KMS-11 (cell line): Measurements from ENCODE around the gene HSD17B2.
"Not testable (repeated sequence)": the region's sequence is repeated elsewhere in the genome, so short reads cannot be mapped to it uniquely, and the experiment has no call there.

Source experiments
- H2AFZ ChIP-seq: fragments of 200-600 bp; sonication (generic); 2 replicates; pipeline ENCODE4 v1.6.1; 2016; ENCODE audit warnings: antibody characterized with exemption, mixed run types, low read depth
- H3K27ac ChIP-seq: fragments of 200-600 bp; sonication (generic); 2 replicates; pipeline ENCODE4 v1.6.1; 2016; ENCODE audit warnings: mild to moderate bottlenecking, mixed run types
- H3K27me3 ChIP-seq: fragments of 200-600 bp; sonication (generic); 2 replicates; pipeline ENCODE4 v1.6.1; 2017; ENCODE audit warnings: mild to moderate bottlenecking, low read depth, mixed run types, moderate library complexity; ENCODE audit not compliant: insufficient read depth
- H3K36me3 ChIP-seq: fragments of 200-600 bp; sonication (generic); 2 replicates; pipeline ENCODE4 v1.6.1; 2017; ENCODE audit warnings: mild to moderate bottlenecking, mixed run types; ENCODE audit not compliant: insufficient read depth
- H3K4me1 ChIP-seq: fragments of 200-600 bp; sonication (generic); 2 replicates; pipeline ENCODE4 v1.6.1; 2016; ENCODE audit warnings: mild to moderate bottlenecking, low read depth, mixed run types; ENCODE audit not compliant: poor library complexity, severe bottlenecking
- H3K4me2 ChIP-seq: fragments of 200-600 bp; sonication (generic); 2 replicates; pipeline ENCODE4 v1.7.0; 2016; ENCODE audit warnings: mild to moderate bottlenecking, mixed run types
- H3K4me3 ChIP-seq: fragments of 200-600 bp; sonication (generic); IDR thresholded peaks from 2 replicates; pipeline ENCODE4 v1.6.1; 2017; ENCODE audit warnings: low read depth, low read length, mixed read lengths; ENCODE audit not compliant: insufficient read depth
- H3K79me2 ChIP-seq: fragments of 200-600 bp; sonication (generic); 2 replicates; pipeline ENCODE4 v1.6.1; 2016; ENCODE audit warnings: low read depth, mixed run types; ENCODE audit not compliant: insufficient read depth
- H3K9ac ChIP-seq: fragments of 200-600 bp; sonication (generic); 2 replicates; pipeline ENCODE4 v1.6.1; 2016; ENCODE audit warnings: mild to moderate bottlenecking, mixed run types
- H4K20me1 ChIP-seq: fragments of 200-600 bp; sonication (generic); 2 replicates; pipeline ENCODE4 v1.6.1; 2016; ENCODE audit warnings: mild to moderate bottlenecking, mixed run types; ENCODE audit not compliant: insufficient read depth
- TF ChIP-seq, protein P1 (sequence below): fragments of 200-600 bp; sonication (generic); conservative IDR thresholded peaks from 2 replicates; pipeline ENCODE4 v1.6.1; 2017; ENCODE audit warnings: low read depth, mild to moderate bottlenecking, antibody characterized with exemption, low read length, moderate library complexity, mixed read lengths

Gene HSD17B2

DNA sequence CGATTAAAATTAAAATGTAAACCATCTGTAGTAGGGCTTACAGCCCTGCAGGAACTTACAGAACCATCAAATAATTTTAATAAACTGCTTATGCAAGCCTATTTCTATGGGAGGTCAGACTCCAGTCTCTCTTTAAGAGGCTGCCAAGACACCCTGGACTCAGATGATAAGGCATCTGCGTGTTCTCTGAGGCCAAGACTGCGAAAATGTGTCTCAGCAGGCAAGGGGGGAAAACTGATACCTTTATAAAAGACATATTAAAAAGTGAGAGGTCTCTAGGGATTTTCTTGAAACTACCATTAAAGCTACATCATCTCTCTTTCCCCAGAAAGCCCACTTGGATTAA is 102.7 kb downstream of the HSD17B2 start:
- Histone ChIP-seq H3K4me2 (no peak overlapping the region), H3K27me3 (no peaks in the 10 kb centered on the region), H3K4me3 (no peak overlapping the region)

DNA sequence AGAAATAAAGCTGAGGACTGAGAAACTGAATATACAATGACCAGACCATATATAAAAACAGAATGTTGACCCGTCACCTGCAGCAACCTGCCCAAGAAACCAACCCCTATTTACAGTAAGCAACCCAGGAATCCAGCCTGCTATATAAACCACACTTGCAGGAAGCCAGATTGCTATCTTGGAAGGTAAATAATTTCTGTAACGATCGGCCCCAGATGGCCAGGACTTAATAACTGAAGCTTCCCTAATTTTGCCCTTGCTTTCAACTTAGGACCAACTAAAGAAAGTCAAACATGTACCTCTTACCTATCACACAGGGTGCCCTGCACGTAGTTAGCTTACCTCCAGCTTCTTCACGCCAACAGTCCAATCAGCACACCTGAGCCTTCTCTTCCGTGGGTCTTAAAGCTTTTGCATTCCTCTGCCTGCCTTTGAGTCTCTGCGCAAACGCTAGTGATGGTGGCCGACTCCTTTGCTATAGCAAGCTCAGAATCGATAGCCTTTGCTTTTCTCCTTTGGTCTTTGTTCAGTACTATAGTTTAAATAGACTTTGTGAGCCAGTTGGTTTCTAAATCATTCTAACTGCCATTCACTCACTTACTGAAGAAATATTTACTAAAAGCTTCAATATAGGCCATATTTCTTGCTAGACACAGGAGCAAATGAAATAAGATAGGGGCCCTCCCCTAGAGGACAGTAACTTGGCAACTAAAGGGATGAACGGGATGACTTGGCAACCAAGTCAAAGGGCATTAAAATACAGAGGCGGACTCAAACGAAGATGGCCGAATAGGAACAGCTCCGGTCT is 103.6 kb downstream of the HSD17B2 start:
- Histone ChIP-seq H3K9ac (no peak overlapping the region), H3K4me3 (no peak overlapping the region), H3K27ac (no peak overlapping the region), H2AFZ (no peak overlapping the region), H3K36me3 (no peaks in the 10 kb centered on the region), H4K20me1 (no peaks in the 10 kb centered on the region), H3K4me1 (no peaks in the 10 kb centered on the region), H3K79me2 (no peaks in the 10 kb centered on the region), H3K4me2 (no peak overlapping the region), H3K27me3 (no peaks in the 10 kb centered on the region)
- TF ChIP-seq, protein P1, sequence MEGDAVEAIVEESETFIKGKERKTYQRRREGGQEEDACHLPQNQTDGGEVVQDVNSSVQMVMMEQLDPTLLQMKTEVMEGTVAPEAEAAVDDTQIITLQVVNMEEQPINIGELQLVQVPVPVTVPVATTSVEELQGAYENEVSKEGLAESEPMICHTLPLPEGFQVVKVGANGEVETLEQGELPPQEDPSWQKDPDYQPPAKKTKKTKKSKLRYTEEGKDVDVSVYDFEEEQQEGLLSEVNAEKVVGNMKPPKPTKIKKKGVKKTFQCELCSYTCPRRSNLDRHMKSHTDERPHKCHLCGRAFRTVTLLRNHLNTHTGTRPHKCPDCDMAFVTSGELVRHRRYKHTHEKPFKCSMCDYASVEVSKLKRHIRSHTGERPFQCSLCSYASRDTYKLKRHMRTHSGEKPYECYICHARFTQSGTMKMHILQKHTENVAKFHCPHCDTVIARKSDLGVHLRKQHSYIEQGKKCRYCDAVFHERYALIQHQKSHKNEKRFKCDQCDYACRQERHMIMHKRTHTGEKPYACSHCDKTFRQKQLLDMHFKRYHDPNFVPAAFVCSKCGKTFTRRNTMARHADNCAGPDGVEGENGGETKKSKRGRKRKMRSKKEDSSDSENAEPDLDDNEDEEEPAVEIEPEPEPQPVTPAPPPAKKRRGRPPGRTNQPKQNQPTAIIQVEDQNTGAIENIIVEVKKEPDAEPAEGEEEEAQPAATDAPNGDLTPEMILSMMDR, result no peak

More for the DNA sequence above, 102.7 kb downstream of the HSD17B2 start:
- no peaks in the 10 kb centered on the region for H3K4me1 ChIP-seq
- H3K36me3 ChIP-seq, result no peaks in the 10 kb centered on the region
- H2AFZ ChIP-seq, result no peak overlapping the region
- H3K79me2 ChIP-seq, result no peaks in the 10 kb centered on the region
- H3K9ac ChIP-seq, result no peak overlapping the region
- TF ChIP-seq, protein P1, result no peak
- H4K20me1 ChIP-seq, result no peaks in the 10 kb centered on the region
- no peak overlapping the region for H3K27ac ChIP-seq

GRCh38 chr16:82139286-82139571 is 104.2 kb downstream of the HSD17B2 start:
- H3K36me3 ChIP-seq, H3K79me2 ChIP-seq, H4K20me1 ChIP-seq, H3K9ac ChIP-seq, H3K4me1 ChIP-seq, H3K27ac ChIP-seq, H3K27me3 ChIP-seq, H2AFZ ChIP-seq, H3K4me2 ChIP-seq, H3K4me3 ChIP-seq: not testable (repeated sequence)

GRCh38 chr16:82146556-82146955 is 111.5 kb downstream of the HSD17B2 start:
- Histone ChIP-seq H3K36me3 (no peaks in the 10 kb centered on the region; the same call in 1 of the 2 replicates), H3K79me2 (no peaks in the 10 kb centered on the region), H2AFZ (no peak overlapping the region), H3K4me1 (no peaks in the 10 kb centered on the region), H3K4me3 (no peak overlapping the region), H3K27ac (no peak overlapping the region), H3K27me3 (no peaks in the 10 kb centered on the region), H4K20me1 (no peaks in the 10 kb centered on the region), H3K9ac (no peak overlapping the region), H3K4me2 (no peak overlapping the region)
- TF ChIP-seq, protein P1, result no peak

- TF ChIP-seq, protein P1, result no peak
- Histone ChIP-seq H3K4me1 (no peaks in the 10 kb centered on the region), H3K9ac (no peak overlapping the region), H3K27ac (no peak overlapping the region), H3K79me2 (no peaks in the 10 kb centered on the region), H3K27me3 (no peaks in the 10 kb centered on the region), H2AFZ (no peak overlapping the region), H3K36me3 (no peaks in the 10 kb centered on the region; the same call in 1 of the 2 replicates), H3K4me3 (no peak overlapping the region), H4K20me1 (no peaks in the 10 kb centered on the region), H3K4me2 (no peak overlapping the region)
Observed at GRCh38 chr16:82146957-82147356, 111.9 kb downstream of the HSD17B2 start.
